ENCODE data around the gene FHOD3.

GRCh38 chr18:36537289-36537688, 239.8 kb downstream of the FHOD3 start:
- TF ChIP-seq MAFK (IDR thresholded peaks at IDR 0.05; ENCODE audit: low read depth, low read length) = no peak
- TF ChIP-seq TAF1 (IDR thresholded peaks at IDR 0.05; ENCODE audit: low read depth, low read length) = no peak
- TF ChIP-seq CTCF (IDR thresholded peaks at IDR 0.05; ENCODE audit: control extremely low read depth in 1 of 3, insufficient read depth in 1 of 3, low read depth in 1 of 3, low read length in 3 of 3) = peak in 1 of 3 experiments; percentile 25; a peak in 2 of 4 replicates
- no peak for TF ChIP-seq SIN3A (conservative IDR thresholded peaks at IDR 0.05 in 1 of 2, IDR thresholded peaks at IDR 0.05 in 1 of 2; ENCODE audit: low read depth in 1 of 2, low read length in 2 of 2)
- TF ChIP-seq GTF2F1 (IDR thresholded peaks at IDR 0.05; ENCODE audit: borderline replicate concordance, low read depth, low read length) = no peak
- TF ChIP-seq MAX (IDR thresholded peaks at IDR 0.05) = no peak
- TF ChIP-seq POLR2AphosphoS5 (IDR thresholded peaks at IDR 0.05; ENCODE audit: low read depth, low read length) = no peak
- no peak for TF ChIP-seq BACH1 (IDR thresholded peaks at IDR 0.05; ENCODE audit: low read length)
- TF ChIP-seq EGR1 (IDR thresholded peaks at IDR 0.05; ENCODE audit: borderline replicate concordance, low read depth, low read length) = no peak
- no peak for TF ChIP-seq SP4 (IDR thresholded peaks at IDR 0.05; ENCODE audit: low read length)
- TF ChIP-seq TBP (IDR thresholded peaks at IDR 0.05; ENCODE audit: low read depth, low read length) = no peak
